IMR-90 (cell line): ENCODE results near the gene SWAP70. TPM values are rescaled to one million over a fixed set of nuclear protein-coding genes. Genes with fewer than 3 reads are reported as not detected.

ENCODE experiments used
- ATAC-seq: fragments of 200-7000 bp; cut with Tn5 transposase; 2 replicates; pipeline ENCODE4 v1.9.1; 2020; ENCODE audit warnings: low read depth, mild to moderate bottlenecking, moderate library complexity
- BruUV-seq: library from RNA; stranded (reverse); fragments of 400-500 nt; replicated peaks from 2 replicates; lab custom pipeline; 2021; lab: Mats Ljungman, UMichigan
- CTCF ChIA-PET: fragments of 300-600 bp; formaldehyde crosslinking; extraction: SDS; loops from one replicate; lab custom pipeline; 2021; ENCODE audit warnings: antibody characterized with exemption; lab: Yijun Ruan, JAX
- POLR2A ChIA-PET: fragments of 300-600 bp; sonication (Branson Sonifier 250); formaldehyde crosslinking; loops from one replicate; lab custom pipeline; 2022; ENCODE audit warnings: antibody characterized with exemption; ENCODE audit not compliant: unreplicated experiment; lab: Charles Lee
- DNase-seq: peaks from one replicate; pipeline ENCODE4 v3.0.0; 2013
- H2AFZ ChIP-seq: replicated peaks from 2 replicates; pipeline ENCODE3; 2013; ENCODE audit warnings: low read length, mild to moderate bottlenecking; ENCODE audit not compliant: poor library complexity
- H2AK5ac ChIP-seq: 2 replicates; pipeline ENCODE4 v1.6.1; 2013; ENCODE audit warnings: low read depth, low read length, inconsistent platforms
- H2AK9ac ChIP-seq: replicated peaks from 2 replicates; pipeline ENCODE3; 2013; ENCODE audit warnings: mild to moderate bottlenecking, low read depth, low read length, moderate library complexity; ENCODE audit not compliant: poor library complexity
- H2BK120ac ChIP-seq: 2 replicates; pipeline ENCODE4 v1.6.1; 2013; ENCODE audit warnings: low read depth, low read length, inconsistent platforms
- H2BK15ac ChIP-seq: 3 replicates; pipeline ENCODE4 v1.6.1; 2013; ENCODE audit warnings: low read depth, low read length, inconsistent platforms
- H2BK20ac ChIP-seq: 2 replicates; pipeline ENCODE4 v1.6.1; 2013; ENCODE audit warnings: low read depth, mild to moderate bottlenecking, inconsistent platforms, low read length, moderate library complexity
- H2BK5ac ChIP-seq: 2 replicates; pipeline ENCODE4 v1.6.1; 2013; ENCODE audit warnings: mild to moderate bottlenecking, low read depth, low read length, inconsistent platforms; ENCODE audit not compliant: poor library complexity, severe bottlenecking
- H3K14ac ChIP-seq: replicated peaks from 2 replicates; pipeline ENCODE4 v1.6.1; 2013; ENCODE audit warnings: low read depth, low read length, inconsistent platforms
- H3K18ac ChIP-seq: 2 replicates; pipeline ENCODE4 v1.6.1; 2013; ENCODE audit warnings: low read depth, low read length, control low read depth
- H3K23ac ChIP-seq: 2 replicates; pipeline ENCODE4 v1.6.1; 2013; ENCODE audit warnings: low read depth, low read length, inconsistent platforms
- H3K27ac ChIP-seq: 2 replicates; pipeline ENCODE4 v1.5.1; 2013; ENCODE audit warnings: mild to moderate bottlenecking, control low read depth, low read length; ENCODE audit not compliant: insufficient read depth
- H3K27me3 ChIP-seq: 2 replicates; pipeline ENCODE4 v1.6.1; 2013; ENCODE audit warnings: low read length; ENCODE audit not compliant: control insufficient read depth, insufficient read depth
- H3K36me3 ChIP-seq: 2 replicates; pipeline ENCODE4 v1.6.1; 2013; ENCODE audit warnings: low read length, mixed read lengths; ENCODE audit not compliant: control insufficient read depth, insufficient read depth
- H3K4ac ChIP-seq: 2 replicates; pipeline ENCODE4 v1.6.1; 2013; ENCODE audit warnings: low read depth, low read length, inconsistent platforms
- H3K4me1 ChIP-seq: 2 replicates; pipeline ENCODE4 v1.6.1; 2013; ENCODE audit warnings: low read length, mixed read lengths; ENCODE audit not compliant: control insufficient read depth, insufficient read depth
- H3K4me2 ChIP-seq: 2 replicates; pipeline ENCODE4 v1.6.1; 2013; ENCODE audit warnings: low read depth, mild to moderate bottlenecking, control low read depth, low read length, moderate library complexity
- H3K4me3 ChIP-seq: 2 replicates; pipeline ENCODE4 v1.5.1; 2013; ENCODE audit warnings: low read depth, mild to moderate bottlenecking, control low read depth, low read length, moderate library complexity; ENCODE audit not compliant: insufficient read depth
- H3K56ac ChIP-seq: 2 replicates; pipeline ENCODE4 v1.6.1; 2013; ENCODE audit warnings: low read length, inconsistent platforms; ENCODE audit not compliant: insufficient read depth; ENCODE audit errors: extremely low read depth
- H3K79me1 ChIP-seq, 2 experiments: 2 replicates each; pipeline ENCODE4 v1.6.1; 2013; ENCODE audit warnings: low read length in 2 of 2, inconsistent platforms in 1 of 2, low read depth in 1 of 2
- H3K9ac ChIP-seq: 2 replicates; pipeline ENCODE4 v1.6.1; 2013; ENCODE audit warnings: low read depth, low read length, control low read depth
- H3K9me1 ChIP-seq: 2 replicates; pipeline ENCODE4 v1.6.1; 2013; ENCODE audit warnings: low read length, inconsistent platforms; ENCODE audit not compliant: insufficient read depth
- H3K9me3 ChIP-seq: 2 replicates; pipeline ENCODE4 v1.6.1; 2013; ENCODE audit warnings: low read length; ENCODE audit not compliant: control insufficient read depth, insufficient read depth
- H4K20me1 ChIP-seq: 2 replicates; pipeline ENCODE4 v1.6.1; 2013; ENCODE audit warnings: low read length, inconsistent platforms; ENCODE audit not compliant: insufficient read depth
- H4K5ac ChIP-seq: 2 replicates; pipeline ENCODE4 v1.6.1; 2013; ENCODE audit warnings: mild to moderate bottlenecking, low read depth, low read length, control low read depth
- H4K8ac ChIP-seq, 2 experiments: 2 replicates each; pipeline ENCODE4 v1.6.1; 2013; ENCODE audit warnings: low read depth in 2 of 2, low read length in 2 of 2, control low read depth in 1 of 2, inconsistent platforms in 1 of 2
- H4K91ac ChIP-seq: 2 replicates; pipeline ENCODE4 v1.6.1; 2013; ENCODE audit warnings: low read depth, low read length, inconsistent platforms; ENCODE audit not compliant: insufficient read depth
- ELK1 ChIP-seq: fragments of 150-350 bp; IDR thresholded peaks from 2 replicates; pipeline ENCODE4 v1.6.1; 2016; ENCODE audit warnings: low read depth, mild to moderate bottlenecking, low read length, moderate library complexity, borderline replicate concordance
- FOS ChIP-seq: fragments of 150-350 bp; IDR thresholded peaks from 2 replicates; pipeline ENCODE4 v1.6.1; 2016; ENCODE audit warnings: low read depth, low read length
- MAFK ChIP-seq: IDR thresholded peaks from 2 replicates; pipeline ENCODE4 v1.6.1; 2012; ENCODE audit warnings: low read depth, low read length, improper control_type of control experiment
- MAZ ChIP-seq: IDR thresholded peaks from 2 replicates; pipeline ENCODE4 v1.6.1; 2012; ENCODE audit warnings: low read depth, mild to moderate bottlenecking, low read length, improper control_type of control experiment, moderate library complexity, borderline replicate concordance
- NFE2L2 ChIP-seq: fragments of 150-350 bp; IDR thresholded peaks from 2 replicates; pipeline ENCODE4 v1.6.1; 2016; ENCODE audit warnings: low read depth, mild to moderate bottlenecking, low read length
- POLR2A ChIP-seq: IDR thresholded peaks from 2 replicates; pipeline ENCODE4 v1.6.1; 2012; ENCODE audit warnings: mild to moderate bottlenecking, low read depth, low read length
- RAD21 ChIP-seq: IDR thresholded peaks from 2 replicates; pipeline ENCODE4 v1.6.1; 2012; ENCODE audit warnings: low read length, improper control_type of control experiment
- RCOR1 ChIP-seq: IDR thresholded peaks from 2 replicates; pipeline ENCODE4 v1.6.1; 2012; ENCODE audit warnings: mild to moderate bottlenecking, low read length, improper control_type of control experiment; ENCODE audit not compliant: insufficient replicate concordance
- RFX5 ChIP-seq: IDR thresholded peaks from 2 replicates; pipeline ENCODE4 v1.8.0; 2012; ENCODE audit warnings: low read depth, mild to moderate bottlenecking, low read length, moderate library complexity
- SMC3 ChIP-seq: fragments of 150-350 bp; IDR thresholded peaks from 2 replicates; pipeline ENCODE4 v1.6.1; 2016; ENCODE audit warnings: low read depth, mild to moderate bottlenecking, antibody characterized with exemption, low read length, moderate library complexity
- USF2 ChIP-seq: fragments of 150-350 bp; IDR thresholded peaks from 2 replicates; pipeline ENCODE4 v1.6.1; 2017; ENCODE audit warnings: mild to moderate bottlenecking, antibody characterized with exemption, low read length, low read depth
- WGBS, 2 experiments: methylation state at CpG; one replicate each; pipeline versions ENCODE4 v1.1.5 to v1.1.7; 2013; ENCODE audit warnings: missing lambda C conversion rate in 2 of 2; ENCODE audit not compliant: insufficient read length in 1 of 2; ENCODE audit errors: extremely low coverage in 2 of 2; 5-methylcytosine and 5-hydroxymethylcytosine counted together
- dilution Hi-C: fragments of 300-500 bp; cut with HindIII; formaldehyde crosslinking; loops from one replicate; pipeline ENCODE4 v1.14.3; 2018; ENCODE audit warnings: low sequenced_read_pairs; ENCODE audit not compliant: unreplicated experiment
- in situ Hi-C: fragments of 300-500 bp; cut with MboI; formaldehyde crosslinking; loops from 3 replicates; pipeline ENCODE4 v1.14.3; 2019; ENCODE audit warnings: low sequenced_read_pairs, inconsistent platforms, mixed read lengths
- intact Hi-C: fragments of 100-400 bp; cut with micrococcal nuclease; formaldehyde crosslinking; loops from 2 replicates; pipeline ENCODE4 v1.10.0; 2022
- polyA plus RNA-seq, 3 experiments: library from polyadenylated mRNA; depleted of rRNA; stranded (reverse); fragments of >200 nt; gene quantifications; 2 replicates each; pipeline ENCODE4 v1.2.3, GENCODE V29; 2012; ENCODE audit warnings: low replicate concordance in 1 of 3
- total RNA-seq: library from RNA; depleted of rRNA; stranded (reverse); fragments of >200 nt; gene quantifications from 2 replicates; pipeline ENCODE4 v1.2.3, GENCODE V29; 2012

SWAP70 gene
- total and polyA plus RNA-seq, 2 of the 4 experiments (the other 2 are of a cell fraction): 15.5 to 19.9 TPM

- no peaks in the 10 kb centered on the region for H3K9me3 ChIP-seq
- dilution Hi-C loops (no loop called here), in situ Hi-C loops (no loop called here), intact Hi-C loops (no loop called here)
- peaks cover 26% of the 10 kb centered on the region; the same call in 1 of the 2 replicates for H4K20me1 ChIP-seq
- ChIA-PET POLR2A (no interaction called here), CTCF (no interaction called here)
- peaks cover 7% of the 10 kb centered on the region for H3K4me1 ChIP-seq
- no CpG with 5 or more reads among the region's 2 CpGs for WGBS, 2 experiments
- H3K36me3 ChIP-seq: peaks cover 11% of the 10 kb centered on the region
- no peak overlapping the region for H3K14ac ChIP-seq
- H3K27me3 ChIP-seq: no peaks in the 10 kb centered on the region
- H4K8ac ChIP-seq: no peak overlapping the region
- no peak overlapping the region for H2AK5ac ChIP-seq
- H3K79me1 ChIP-seq: peaks cover 39 to 58% of the 10 kb centered on the region in 2 experiments
- ATAC-seq (no peak), DNase-seq (no peak)
- H2BK15ac ChIP-seq: no peak overlapping the region
- H4K5ac ChIP-seq: no peak overlapping the region
- no peak overlapping the region for H2BK120ac ChIP-seq
- H4K91ac ChIP-seq: no peak overlapping the region
- no peak for TF ChIP-seq MAFK
- TF ChIP-seq MAZ: no peak
- no peak for TF ChIP-seq RFX5
- TF ChIP-seq POLR2A: no peak
- no peak for TF ChIP-seq RCOR1
- no peak for TF ChIP-seq FOS
- TF ChIP-seq NFE2L2: no peak
- no peak for TF ChIP-seq USF2
- TF ChIP-seq SMC3: no peak
- TF ChIP-seq ELK1: no peak
- TF ChIP-seq RAD21: no peak
- H3K56ac ChIP-seq: no peak overlapping the region
- H3K23ac ChIP-seq: no peak overlapping the region
- H2AK9ac ChIP-seq: no peak overlapping the region
- H3K18ac ChIP-seq: no peak overlapping the region
- BruUV-seq: no TSS peak
- no peak overlapping the region for H3K9ac ChIP-seq
- no peak overlapping the region for H2BK5ac ChIP-seq
- no peak overlapping the region for H3K4ac ChIP-seq
- no peak overlapping the region for H3K4me3 ChIP-seq
- no peak overlapping the region for H3K27ac ChIP-seq
- H3K9me1 ChIP-seq: peaks cover 17% of the 10 kb centered on the region
- no peak overlapping the region for H2BK20ac ChIP-seq
- no peak overlapping the region for H2AFZ ChIP-seq
- no peak overlapping the region for H3K4me2 ChIP-seq
These were observed 30.1 kb downstream of the SWAP70 start for GRCh38 chr11:9693801-9694553.
